Measurements from ENCODE around the gene CTCF. TPM values are rescaled to one million over a fixed set of nuclear protein-coding genes. Genes with fewer than 3 reads are reported as not detected.
A peak's percentile ranks its signal among the peaks of the same experiment; 100 is the strongest.

CTCF gene
- total RNA-seq, 2 donors from 2014 or later, result 37.0 to 47.3 TPM

DNA sequence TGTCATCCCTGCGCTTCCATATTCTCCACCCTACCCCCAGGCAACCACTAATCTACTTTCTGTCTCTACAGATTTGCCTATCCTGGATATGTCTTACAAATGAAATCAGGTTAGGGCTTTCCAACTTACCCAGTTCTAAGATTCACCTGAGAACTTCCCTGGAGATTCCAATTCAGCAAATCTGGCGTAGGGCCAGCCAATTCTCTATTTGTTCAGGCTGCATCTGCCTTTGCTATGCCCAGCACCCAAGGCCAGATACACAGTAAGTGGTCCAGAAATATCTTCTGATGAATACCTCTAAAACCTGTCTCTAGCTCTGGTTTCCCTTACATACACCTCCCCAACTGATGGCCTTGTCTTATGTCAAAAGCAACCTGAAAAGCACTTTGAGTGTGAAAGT is 10.4 kb upstream of the CTCF start:
- TF ChIP-seq, protein P1, sequence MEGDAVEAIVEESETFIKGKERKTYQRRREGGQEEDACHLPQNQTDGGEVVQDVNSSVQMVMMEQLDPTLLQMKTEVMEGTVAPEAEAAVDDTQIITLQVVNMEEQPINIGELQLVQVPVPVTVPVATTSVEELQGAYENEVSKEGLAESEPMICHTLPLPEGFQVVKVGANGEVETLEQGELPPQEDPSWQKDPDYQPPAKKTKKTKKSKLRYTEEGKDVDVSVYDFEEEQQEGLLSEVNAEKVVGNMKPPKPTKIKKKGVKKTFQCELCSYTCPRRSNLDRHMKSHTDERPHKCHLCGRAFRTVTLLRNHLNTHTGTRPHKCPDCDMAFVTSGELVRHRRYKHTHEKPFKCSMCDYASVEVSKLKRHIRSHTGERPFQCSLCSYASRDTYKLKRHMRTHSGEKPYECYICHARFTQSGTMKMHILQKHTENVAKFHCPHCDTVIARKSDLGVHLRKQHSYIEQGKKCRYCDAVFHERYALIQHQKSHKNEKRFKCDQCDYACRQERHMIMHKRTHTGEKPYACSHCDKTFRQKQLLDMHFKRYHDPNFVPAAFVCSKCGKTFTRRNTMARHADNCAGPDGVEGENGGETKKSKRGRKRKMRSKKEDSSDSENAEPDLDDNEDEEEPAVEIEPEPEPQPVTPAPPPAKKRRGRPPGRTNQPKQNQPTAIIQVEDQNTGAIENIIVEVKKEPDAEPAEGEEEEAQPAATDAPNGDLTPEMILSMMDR (IDR thresholded peaks at IDR 0.05), result no peak
- Histone ChIP-seq H3K27me3 (no peaks in the 10 kb centered on the region), H3K9me3 (no peaks in the 10 kb centered on the region), H3K4me3 (no peak overlapping the region), H3K27ac (no peak overlapping the region), H3K4me1 (no peaks in the 10 kb centered on the region), H3K36me3 (no peaks in the 10 kb centered on the region), H3K9ac (ENCODE audit: low read depth in 2 of 2, low read length in 2 of 2) (no peak overlapping the region)
- no peak for DNase-seq
- intact Hi-C loops (cut with DNase I), result no loop called here

DNA sequence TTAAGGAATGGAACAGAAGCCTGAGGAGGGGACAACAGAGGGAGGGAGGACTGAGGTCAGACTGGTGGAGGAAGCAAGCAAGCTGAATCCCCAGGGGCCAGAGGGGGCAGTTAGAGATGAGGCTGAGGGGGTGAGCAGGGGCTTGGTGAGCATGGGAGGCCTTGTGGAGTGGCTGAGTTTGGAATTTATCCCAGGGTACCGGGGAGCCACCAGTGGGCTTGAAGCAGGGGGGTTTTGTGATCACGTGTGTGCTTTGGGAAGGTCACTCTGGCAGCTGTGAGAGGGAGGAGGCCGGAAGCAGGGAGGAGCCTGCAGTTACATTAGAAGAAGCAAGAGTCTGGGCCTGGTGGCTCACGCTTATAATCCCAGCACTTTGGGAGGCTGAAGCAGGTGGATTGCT is 9.8 kb upstream of the CTCF start:
- H3K4me3 ChIP-seq, result no peak overlapping the region
- TF ChIP-seq, protein P1 (IDR thresholded peaks at IDR 0.05), result no peak

DNA sequence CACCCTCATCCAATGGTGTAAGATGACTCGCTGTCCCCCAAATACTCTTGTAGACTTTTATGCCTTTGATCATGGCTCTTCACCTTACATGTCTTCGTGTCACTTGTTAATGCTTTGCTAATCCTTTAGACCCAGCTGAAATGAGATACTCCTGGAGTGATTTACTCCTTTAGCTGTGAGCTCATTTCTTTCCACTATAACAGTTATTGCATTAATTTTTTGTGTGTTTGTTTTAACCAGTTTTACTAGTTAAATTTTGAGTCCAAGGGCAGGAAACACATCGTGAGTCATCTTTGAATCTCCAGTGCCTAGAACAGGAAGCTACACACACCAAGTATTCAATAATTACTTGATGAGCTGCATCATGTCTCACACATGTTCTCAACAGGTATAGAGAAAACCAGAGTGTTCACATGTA is 6.5 kb upstream of the CTCF start:
- no peak for DNase-seq
- intact Hi-C loops (cut with DNase I), result no loop called here
- Histone ChIP-seq H3K9ac (ENCODE audit: low read depth in 2 of 2, low read length in 2 of 2) (peak overlapping the region in 1 of 2 donors; percentile 1), H3K4me3 (no peak overlapping the region), H3K9me3 (no peaks in the 10 kb centered on the region), H3K36me3 (no peaks in the 10 kb centered on the region), H3K27me3 (no peaks in the 10 kb centered on the region), H3K27ac (peak overlapping the region; percentile 27), H3K4me1 (no peaks in the 10 kb centered on the region)
- TF ChIP-seq, protein P1 (IDR thresholded peaks at IDR 0.05), result no peak

More for the DNA sequence above, 9.8 kb upstream of the CTCF start:
- Histone ChIP-seq H3K9me3 (no peaks in the 10 kb centered on the region), H3K27ac (no peak overlapping the region), H3K4me1 (no peaks in the 10 kb centered on the region), H3K27me3 (no peaks in the 10 kb centered on the region), H3K9ac (ENCODE audit: low read depth in 2 of 2, low read length in 2 of 2) (no peak overlapping the region), H3K36me3 (no peaks in the 10 kb centered on the region)
- peak; percentile 19 for DNase-seq
- intact Hi-C loops (cut with DNase I), result no loop called here

DNA sequence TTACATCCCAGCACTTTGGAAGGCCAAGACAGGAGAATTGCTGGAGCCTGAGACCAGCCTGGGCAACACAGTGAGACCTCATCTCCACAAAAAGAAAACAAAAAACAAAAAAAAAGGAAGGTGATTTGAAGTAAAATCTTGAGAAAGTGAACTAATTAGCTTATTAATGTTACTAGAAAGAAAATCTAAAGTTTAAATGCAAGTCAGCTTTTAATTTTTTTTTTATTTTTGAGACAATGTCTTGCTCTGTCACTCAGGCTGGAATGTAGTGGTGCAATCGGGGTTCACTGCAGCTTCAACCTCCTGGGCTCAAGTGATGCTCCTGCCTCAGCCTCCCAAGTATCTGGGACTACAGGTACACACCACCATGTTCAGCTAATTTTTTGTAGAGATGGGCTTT is 3.5 kb upstream of the CTCF start:
- no peak for DNase-seq
- TF ChIP-seq, protein P1 (IDR thresholded peaks at IDR 0.05), result no peak
- Histone ChIP-seq H3K36me3 (no peaks in the 10 kb centered on the region), H3K9me3 (no peaks in the 10 kb centered on the region), H3K27ac (no peak overlapping the region), H3K4me1 (no peaks in the 10 kb centered on the region), H3K9ac (ENCODE audit: low read depth in 2 of 2, low read length in 2 of 2) (no peak overlapping the region), H3K4me3 (no peak overlapping the region), H3K27me3 (no peaks in the 10 kb centered on the region)
- intact Hi-C loops (cut with DNase I), result no loop called here

DNA sequence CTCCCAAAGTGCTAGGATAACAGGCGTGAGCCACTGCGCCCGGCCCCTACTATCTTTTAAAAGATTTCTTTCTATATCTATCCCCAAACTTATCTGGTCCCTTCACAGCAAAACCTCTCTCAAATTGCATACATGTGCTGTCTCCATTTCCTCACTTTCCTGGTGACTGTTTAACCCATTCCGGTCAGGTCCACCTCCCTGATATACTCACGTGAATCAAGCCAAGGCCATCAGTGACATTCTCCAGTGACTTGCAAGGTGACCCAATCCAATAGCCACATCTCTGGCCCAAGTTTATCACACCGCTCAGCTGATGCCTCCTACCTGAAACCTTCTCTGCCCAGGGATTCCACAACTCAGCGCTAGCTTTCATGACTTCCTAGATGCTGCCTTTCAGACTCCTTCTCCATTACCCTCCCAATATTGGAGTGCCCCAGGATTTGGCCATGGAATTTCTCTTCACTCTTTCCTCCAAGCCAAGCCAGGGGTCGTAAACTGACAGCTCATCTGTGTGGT is 1.4 kb upstream of the CTCF start:
- Histone ChIP-seq H3K9me3 (no peaks in the 10 kb centered on the region), H3K4me1 (peaks cover 6% of the 10 kb centered on the region), H3K27me3 (no peaks in the 10 kb centered on the region), H3K36me3 (no peaks in the 10 kb centered on the region), H3K4me3 (no peak overlapping the region), H3K27ac (peak overlapping the region; percentile 99), H3K9ac (ENCODE audit: low read depth in 2 of 2, low read length in 2 of 2) (peak overlapping the region in 1 of 2 donors; percentile 73)
- TF ChIP-seq, protein P1 (IDR thresholded peaks at IDR 0.05), result no peak
- intact Hi-C loops (cut with DNase I), result no loop called here
- DNase-seq, result peak; percentile 24
